Karpas-422 (cell line): Measurements from ENCODE around the gene UBE2D3. TPM values are rescaled to one million over a fixed set of nuclear protein-coding genes. Genes with fewer than 3 reads are reported as not detected.
"Not testable (repeated sequence)": the region's sequence is repeated elsewhere in the genome, so short reads cannot be mapped to it uniquely, and the experiment has no call there.

ENCODE experiments used
- DNase-seq: peaks from one replicate; pipeline ENCODE4 v3.0.0-alpha.2; 2015
- H2AFZ ChIP-seq: fragments of 200-600 bp; sonication (generic); 2 replicates; pipeline ENCODE4 v1.6.1; 2014; ENCODE audit warnings: antibody characterized with exemption, low read length, mixed read lengths
- H3K27ac ChIP-seq: fragments of 200-600 bp; sonication (generic); 2 replicates; pipeline ENCODE4 v1.5.1; 2014; ENCODE audit warnings: mild to moderate bottlenecking, low read length, moderate library complexity
- H3K27me3 ChIP-seq: fragments of 200-600 bp; sonication (generic); 2 replicates; pipeline ENCODE4 v1.6.1; 2014; ENCODE audit warnings: low read length, mixed read lengths
- H3K36me3 ChIP-seq: fragments of 200-600 bp; sonication (generic); 2 replicates; pipeline ENCODE4 v1.6.1; 2014; ENCODE audit warnings: low read length, mixed read lengths; ENCODE audit not compliant: insufficient read depth
- H3K4me1 ChIP-seq: fragments of 200-600 bp; sonication (generic); 2 replicates; pipeline ENCODE4 v1.6.1; 2014; ENCODE audit warnings: mild to moderate bottlenecking, low read length, mixed read lengths
- H3K4me2 ChIP-seq: fragments of 200-600 bp; sonication (generic); 2 replicates; pipeline ENCODE4 v1.6.1; 2014; ENCODE audit warnings: low read length, low read depth, mild to moderate bottlenecking; ENCODE audit not compliant: poor library complexity, severe bottlenecking
- H3K4me3 ChIP-seq: fragments of 200-600 bp; sonication (generic); 2 replicates; pipeline ENCODE4 v1.5.1; 2014; ENCODE audit warnings: mild to moderate bottlenecking, antibody characterized with exemption, low read length, mixed read lengths
- H3K79me2 ChIP-seq: fragments of 200-600 bp; sonication (generic); 2 replicates; pipeline ENCODE4 v1.6.1; 2014; ENCODE audit warnings: mild to moderate bottlenecking, low read length, mixed read lengths
- H3K9ac ChIP-seq: fragments of 200-600 bp; sonication (generic); 2 replicates; pipeline ENCODE4 v1.6.0; 2014; ENCODE audit warnings: low read length
- H3K9me2 ChIP-seq: fragments of 200-600 bp; sonication (generic), shearing (Covaris generic); replicated peaks from 2 replicates; pipeline ENCODE4 v1.6.0; 2014; ENCODE audit warnings: mild to moderate bottlenecking, low read length, moderate library complexity; ENCODE audit not compliant: insufficient read depth
- H3K9me3 ChIP-seq: fragments of 300-700, 200-600 bp; sonication (generic); 2 replicates; pipeline ENCODE4 v1.6.1; 2014; ENCODE audit warnings: low read length, mixed read lengths
- H4K20me1 ChIP-seq: fragments of 200-600 bp; sonication (generic); 2 replicates; pipeline ENCODE4 v1.6.1; 2014; ENCODE audit warnings: mild to moderate bottlenecking, antibody characterized with exemption, low read length, low read depth; ENCODE audit not compliant: insufficient read depth
- total RNA-seq: library from RNA; depleted of rRNA; stranded (reverse); fragments of >200 nt; shearing (Covaris generic); gene quantifications from 2 replicates; pipeline ENCODE4 v1.2.3, GENCODE V29; 2014; ENCODE audit warnings: low replicate concordance

Gene UBE2D3
- total RNA-seq, 1 experiment from 2014 or later, result 538 TPM

DNA sequence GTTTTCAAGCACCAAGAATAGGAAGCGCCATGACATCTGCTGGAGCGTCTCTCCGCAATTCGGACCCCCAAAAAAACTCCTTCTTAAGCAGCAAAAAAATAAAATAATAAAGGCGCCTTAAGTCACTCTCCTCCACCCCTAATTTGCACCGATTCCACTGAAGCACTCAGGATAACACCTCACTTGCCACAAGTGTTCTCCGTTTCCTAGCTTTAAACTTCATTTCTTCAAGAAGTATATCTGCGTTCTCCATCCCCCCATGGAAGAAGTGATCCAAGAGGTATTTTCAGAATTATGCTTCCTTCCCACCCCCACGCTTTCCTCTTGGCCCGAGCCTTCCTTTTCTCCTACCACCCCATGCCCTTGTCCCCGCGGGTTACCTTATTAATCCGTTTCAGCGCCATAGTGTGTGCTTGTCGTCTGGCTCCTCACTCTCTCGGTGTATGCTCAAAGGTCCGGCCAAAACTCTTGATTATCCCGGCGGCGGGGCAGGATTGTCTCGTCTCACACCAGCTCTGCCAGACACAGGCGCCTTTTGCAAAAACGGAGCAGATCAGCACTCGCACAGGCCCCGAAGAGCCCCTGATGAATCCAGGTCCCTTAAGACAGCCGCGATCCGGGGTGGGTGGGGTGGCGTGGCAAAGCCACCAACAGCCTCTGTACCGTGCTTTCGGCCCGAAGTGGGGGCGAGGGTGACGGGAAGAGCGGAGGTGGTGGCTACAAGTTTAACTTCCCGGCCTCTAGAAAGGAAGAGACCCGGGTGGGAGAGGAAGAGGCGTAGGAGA, 1.1 kb downstream of the UBE2D3 start:
- no peak for DNase-seq
- Histone ChIP-seq H4K20me1 (peaks cover 44% of the 10 kb centered on the region), H3K79me2 (peaks cover 88% of the 10 kb centered on the region), H3K9me3 (no peaks in the 10 kb centered on the region), H3K9ac (peak overlapping the region; percentile 97), H3K9me2 (no peaks in the 10 kb centered on the region), H3K4me3 (peak overlapping the region; percentile 93), H3K4me1 (peaks cover 49% of the 10 kb centered on the region), H3K4me2 (peak overlapping the region; percentile 83), H3K36me3 (peaks cover 43% of the 10 kb centered on the region), H2AFZ (no peak overlapping the region), H3K27ac (peak overlapping the region; percentile 94), H3K27me3 (no peaks in the 10 kb centered on the region)

- Histone ChIP-seq H3K4me3 (peak overlapping the region; percentile 93), H3K4me1 (peaks cover 56% of the 10 kb centered on the region), H3K36me3 (peaks cover 49% of the 10 kb centered on the region)
Observed at GRCh38 chr4:102825261-102826091, 1.9 kb downstream of the UBE2D3 start.

GRCh38 chr4:102824398-102824797, 3.0 kb downstream of the UBE2D3 start:
- peaks cover 62% of the 10 kb centered on the region for H3K4me1 ChIP-seq
- H3K9ac ChIP-seq, result peak overlapping the region; percentile 97
- no peaks in the 10 kb centered on the region for H3K9me2 ChIP-seq
- peak overlapping the region; percentile 83 for H3K4me2 ChIP-seq
- H3K4me3 ChIP-seq, result peak overlapping the region; percentile 93
- no peak overlapping the region for H2AFZ ChIP-seq
- peaks cover 89% of the 10 kb centered on the region for H3K79me2 ChIP-seq
- no peaks in the 10 kb centered on the region for H3K27me3 ChIP-seq
- H3K27ac ChIP-seq, result peak overlapping the region; percentile 94
- peaks cover 60% of the 10 kb centered on the region for H4K20me1 ChIP-seq
- H3K36me3 ChIP-seq, result peaks cover 60% of the 10 kb centered on the region
- DNase-seq, result no peak
- no peaks in the 10 kb centered on the region for H3K9me3 ChIP-seq

More at GRCh38 chr4:102825261-102826091, 1.9 kb downstream of the UBE2D3 start:
- DNase-seq, result peak; percentile 79
- H3K27me3 ChIP-seq, result no peaks in the 10 kb centered on the region
- H3K79me2 ChIP-seq, result peaks cover 89% of the 10 kb centered on the region
- no peak overlapping the region for H2AFZ ChIP-seq
- peaks cover 51% of the 10 kb centered on the region for H4K20me1 ChIP-seq
- no peaks in the 10 kb centered on the region for H3K9me3 ChIP-seq
- H3K27ac ChIP-seq, result peak overlapping the region; percentile 94
- peak overlapping the region; percentile 97 for H3K9ac ChIP-seq
- no peaks in the 10 kb centered on the region for H3K9me2 ChIP-seq
- H3K4me2 ChIP-seq, result peak overlapping the region; percentile 83

GRCh38 chr4:102823897-102824296, 3.5 kb downstream of the UBE2D3 start:
- H3K4me1 ChIP-seq, result peaks cover 58% of the 10 kb centered on the region
- H4K20me1 ChIP-seq, result peaks cover 64% of the 10 kb centered on the region
- peak overlapping the region; percentile 93 for H3K4me3 ChIP-seq
- no peaks in the 10 kb centered on the region for H3K9me3 ChIP-seq
- DNase-seq, result no peak
- H2AFZ ChIP-seq, result no peak overlapping the region
- H3K9ac ChIP-seq, result peak overlapping the region; percentile 97; the same call in 1 of the 2 replicates
- no peaks in the 10 kb centered on the region for H3K9me2 ChIP-seq
- H3K27me3 ChIP-seq, result no peaks in the 10 kb centered on the region
- peak overlapping the region; percentile 83 for H3K4me2 ChIP-seq
- peaks cover 89% of the 10 kb centered on the region for H3K79me2 ChIP-seq
- peak overlapping the region; percentile 94; the same call in 1 of the 2 replicates for H3K27ac ChIP-seq
- peaks cover 60% of the 10 kb centered on the region for H3K36me3 ChIP-seq

DNA sequence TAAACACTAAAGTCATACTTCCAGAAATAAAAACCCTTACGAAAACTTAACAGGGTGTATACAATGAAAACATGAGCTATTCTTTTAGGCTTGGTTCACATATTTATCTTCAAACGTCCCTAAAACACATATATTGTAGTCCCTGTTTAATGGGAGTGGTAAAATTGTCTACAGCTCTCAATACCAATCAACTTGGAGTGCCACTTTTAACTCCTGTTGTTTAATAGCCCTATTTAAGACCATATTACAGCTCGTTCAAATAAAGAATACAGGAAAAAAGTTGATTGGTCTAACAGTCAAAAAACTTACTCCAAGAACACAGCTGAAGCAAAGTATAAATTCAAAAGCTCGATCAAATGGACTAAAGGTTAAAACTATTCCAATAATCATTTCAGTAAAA, 3.9 kb downstream of the UBE2D3 start:
- Histone ChIP-seq H3K27ac (no peak overlapping the region), H3K36me3 (peaks cover 64% of the 10 kb centered on the region), H3K9ac (no peak overlapping the region), H3K9me3 (no peaks in the 10 kb centered on the region), H4K20me1 (peaks cover 68% of the 10 kb centered on the region), H3K9me2 (no peaks in the 10 kb centered on the region), H3K4me2 (peak overlapping the region; percentile 83), H2AFZ (no peak overlapping the region), H3K27me3 (no peaks in the 10 kb centered on the region), H3K79me2 (peaks cover 89% of the 10 kb centered on the region), H3K4me3 (peak overlapping the region; percentile 93), H3K4me1 (peaks cover 60% of the 10 kb centered on the region)
- DNase-seq, result no peak

- H3K27me3 ChIP-seq, result no peaks in the 10 kb centered on the region
- H3K79me2 ChIP-seq, result peaks cover 100% of the 10 kb centered on the region
- no peak overlapping the region for H3K4me3 ChIP-seq
- H3K36me3 ChIP-seq, result peaks cover 74% of the 10 kb centered on the region
- no peak overlapping the region for H2AFZ ChIP-seq
- peaks cover 85% of the 10 kb centered on the region for H3K4me1 ChIP-seq
- no peak for DNase-seq
- H3K27ac ChIP-seq, result no peak overlapping the region
- H3K9ac ChIP-seq, result no peak overlapping the region
- H4K20me1 ChIP-seq, result peaks cover 84% of the 10 kb centered on the region
- no peaks in the 10 kb centered on the region for H3K9me3 ChIP-seq
- no peaks in the 10 kb centered on the region for H3K9me2 ChIP-seq
- no peak overlapping the region for H3K4me2 ChIP-seq
Observed at GRCh38 chr4:102819588-102820365, 7.6 kb downstream of the UBE2D3 start.

- H3K4me2 ChIP-seq, H3K9me3 ChIP-seq, H3K27ac ChIP-seq, H3K27me3 ChIP-seq, H3K9ac ChIP-seq, H2AFZ ChIP-seq, H3K4me3 ChIP-seq, DNase-seq, H3K9me2 ChIP-seq: not testable (repeated sequence)
- Histone ChIP-seq H3K79me2 (peaks cover 100% of the 10 kb centered on the region), H4K20me1 (peaks cover 82% of the 10 kb centered on the region), H3K4me1 (peaks cover 83% of the 10 kb centered on the region), H3K36me3 (peaks cover 67% of the 10 kb centered on the region)
Observed at GRCh38 chr4:102819100-102819499, 8.3 kb downstream of the UBE2D3 start.
